Endothelial cell (in vitro differentiated cells): ENCODE data around the gene SFXN4. TPM values are rescaled to one million over a fixed set of nuclear protein-coding genes. Genes with fewer than 3 reads are reported as not detected.
"Not testable (repeated sequence)": the region's sequence is repeated elsewhere in the genome, so short reads cannot be mapped to it uniquely, and the experiment has no call there.

Experiments
- DNase-seq: peaks from one replicate; pipeline ENCODE4 v3.0.0; 2021; ENCODE audit warnings: low spot score
- H3K27ac Mint-ChIP-seq: one replicate; pipeline ENCODE4 v1.8.0; 2021; ENCODE audit warnings: mixed read lengths, inconsistent platforms; ENCODE audit not compliant: unreplicated experiment
- H3K27me3 Mint-ChIP-seq: one replicate; pipeline ENCODE4 v1.8.0; 2021; ENCODE audit warnings: mild to moderate bottlenecking, moderate library complexity, mixed read lengths, inconsistent platforms; ENCODE audit not compliant: unreplicated experiment
- H3K36me3 Mint-ChIP-seq: one replicate; pipeline ENCODE4 v1.8.0; 2021; ENCODE audit warnings: mild to moderate bottlenecking, low read depth, mixed read lengths, inconsistent platforms; ENCODE audit not compliant: unreplicated experiment
- H3K4me1 Mint-ChIP-seq: one replicate; pipeline ENCODE4 v1.8.0; 2021; ENCODE audit warnings: mild to moderate bottlenecking, mixed read lengths, inconsistent platforms; ENCODE audit not compliant: unreplicated experiment
- H3K4me3 Mint-ChIP-seq: one replicate; pipeline ENCODE4 v1.8.0; 2021; ENCODE audit warnings: mild to moderate bottlenecking, mixed read lengths, inconsistent platforms; ENCODE audit not compliant: unreplicated experiment
- H3K9me3 Mint-ChIP-seq: one replicate; pipeline ENCODE4 v1.8.0; 2021; ENCODE audit warnings: mixed read lengths, inconsistent platforms; ENCODE audit not compliant: unreplicated experiment
- CTCF ChIP-seq: fragments of 200-600 bp; sonication (generic); IDR thresholded peaks from one replicate; pipeline ENCODE4 v1.5.0; 2021; ENCODE audit warnings: antibody characterized with exemption; ENCODE audit not compliant: unreplicated experiment
- total RNA-seq: library from RNA; stranded (reverse); fragmentation: NEBNext Ultra II Directional; extraction: Animal tissue kit (Norgen Biotek cat#: 25700); gene quantifications from one replicate; pipeline ENCODE4 v1.2.1, GENCODE V29; 2021; ENCODE audit not compliant: unreplicated experiment

The SFXN4 gene
- total RNA-seq, 1 donor from 2014 or later, result 19.0 TPM

- Mint-ChIP-seq H3K4me3 (peak overlapping the region; percentile 25), H3K4me1 (no peaks in the 10 kb centered on the region), H3K27ac (no peak overlapping the region), H3K36me3 (peaks cover 10% of the 10 kb centered on the region), H3K9me3 (no peaks in the 10 kb centered on the region), H3K27me3 (peaks cover 3% of the 10 kb centered on the region)
- DNase-seq, result no peak
- TF ChIP-seq CTCF, result no peak
Observed at GRCh38 chr10:119140603-119141245, 24.8 kb downstream of the SFXN4 start.

GRCh38 chr10:119139464-119140067, 25.9 kb downstream of the SFXN4 start:
- peaks cover 10% of the 10 kb centered on the region for H3K36me3 Mint-ChIP-seq
- peak; percentile 25 for TF ChIP-seq CTCF
- peak; percentile 52 for DNase-seq
- peaks cover 3% of the 10 kb centered on the region for H3K27me3 Mint-ChIP-seq
- H3K4me1 Mint-ChIP-seq, result no peaks in the 10 kb centered on the region
- peak overlapping the region; percentile 35 for H3K4me3 Mint-ChIP-seq
- no peaks in the 10 kb centered on the region for H3K9me3 Mint-ChIP-seq
- no peak overlapping the region for H3K27ac Mint-ChIP-seq

- Mint-ChIP-seq H3K27me3 (peaks cover 4% of the 10 kb centered on the region), H3K9me3 (no peaks in the 10 kb centered on the region), H3K4me1 (no peaks in the 10 kb centered on the region), H3K27ac (no peak overlapping the region), H3K4me3 (peak overlapping the region; percentile 31), H3K36me3 (peaks cover 13% of the 10 kb centered on the region)
- DNase-seq, result no peak
- TF ChIP-seq CTCF, result no peak
Observed at GRCh38 chr10:119138346-119139306, 26.9 kb downstream of the SFXN4 start.

- H3K9me3 Mint-ChIP-seq, H3K4me1 Mint-ChIP-seq, DNase-seq, H3K27me3 Mint-ChIP-seq, H3K4me3 Mint-ChIP-seq, H3K27ac Mint-ChIP-seq: not testable (repeated sequence)
- H3K36me3 Mint-ChIP-seq, result peaks cover 19% of the 10 kb centered on the region
Observed at GRCh38 chr10:119137878-119138277, 27.6 kb downstream of the SFXN4 start.

GRCh38 chr10:119136084-119136483, 29.4 kb downstream of the SFXN4 start:
- H3K4me3 Mint-ChIP-seq, result no peak overlapping the region
- no peaks in the 10 kb centered on the region for H3K9me3 Mint-ChIP-seq
- no peak for TF ChIP-seq CTCF
- H3K4me1 Mint-ChIP-seq, result no peaks in the 10 kb centered on the region
- peaks cover 4% of the 10 kb centered on the region for H3K27me3 Mint-ChIP-seq
- H3K36me3 Mint-ChIP-seq, result peaks cover 24% of the 10 kb centered on the region
- DNase-seq, result no peak
- no peak overlapping the region for H3K27ac Mint-ChIP-seq
